ENCODE measurements around the gene FBRSL1.
A peak's percentile ranks its signal among the peaks of the same experiment; 100 is the strongest.

The FBRSL1 gene

DNA sequence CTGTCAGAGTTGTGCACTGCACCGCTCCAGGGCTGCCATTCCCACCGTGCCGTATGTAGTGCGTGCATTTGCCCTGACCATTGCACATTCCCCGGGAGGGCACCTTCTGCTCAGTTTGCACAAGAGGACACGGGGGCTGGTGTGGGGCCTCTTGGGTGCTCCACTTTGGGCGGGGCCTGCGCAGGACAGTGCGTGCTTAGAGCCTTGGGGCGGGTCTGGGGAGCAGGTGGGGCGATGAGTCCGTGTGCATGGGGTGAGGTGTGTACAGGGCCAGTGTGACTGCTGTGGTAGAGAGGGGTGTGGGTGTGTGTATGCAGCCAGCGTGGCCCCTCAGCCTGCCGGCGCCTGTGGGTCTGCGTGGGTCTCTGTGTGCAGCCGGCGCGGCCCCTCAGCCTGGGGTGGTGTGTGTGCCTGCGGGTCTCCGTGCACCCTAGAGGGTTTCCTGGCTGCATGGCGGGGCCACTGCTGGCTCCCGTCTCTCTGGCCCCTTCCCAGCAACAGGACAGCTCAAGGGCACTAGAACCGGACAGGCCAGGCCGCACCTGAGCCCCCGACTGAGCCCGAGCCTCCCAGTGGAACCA, 31.9 kb downstream of the FBRSL1 start:
- Histone ChIP-seq H3K79me2 (ENCODE audit: low read length) (no peaks in the 10 kb centered on the region), H3K4me3 (ENCODE audit: low read length) (no peak overlapping the region), H3K9me2 (replicated peaks; ENCODE audit: insufficient read depth, low read length) (no peaks in the 10 kb centered on the region), H4K20me1 (ENCODE audit: insufficient read depth, low read length) (no peaks in the 10 kb centered on the region), H2AFZ (ENCODE audit: low read length) (no peak overlapping the region), H3K27ac (ENCODE audit: low read length) (no peak overlapping the region), H3K4me2 (ENCODE audit: low read depth, low read length) (no peak overlapping the region), H3K9ac (ENCODE audit: low read length) (no peak overlapping the region), H3F3A (ENCODE audit: insufficient read depth, low read length) (no peaks in the 10 kb centered on the region), H3K9me3 (replicated peaks; ENCODE audit: insufficient read depth, low read length) (no peaks in the 10 kb centered on the region), H3K36me3 (replicated peaks; ENCODE audit: insufficient read depth, low read length) (no peaks in the 10 kb centered on the region), H3K27me3 (replicated peaks; ENCODE audit: insufficient read depth, low read length) (no peaks in the 10 kb centered on the region), H3K4me1 (ENCODE audit: low read length) (no peaks in the 10 kb centered on the region)
- TF ChIP-seq, protein P1, sequence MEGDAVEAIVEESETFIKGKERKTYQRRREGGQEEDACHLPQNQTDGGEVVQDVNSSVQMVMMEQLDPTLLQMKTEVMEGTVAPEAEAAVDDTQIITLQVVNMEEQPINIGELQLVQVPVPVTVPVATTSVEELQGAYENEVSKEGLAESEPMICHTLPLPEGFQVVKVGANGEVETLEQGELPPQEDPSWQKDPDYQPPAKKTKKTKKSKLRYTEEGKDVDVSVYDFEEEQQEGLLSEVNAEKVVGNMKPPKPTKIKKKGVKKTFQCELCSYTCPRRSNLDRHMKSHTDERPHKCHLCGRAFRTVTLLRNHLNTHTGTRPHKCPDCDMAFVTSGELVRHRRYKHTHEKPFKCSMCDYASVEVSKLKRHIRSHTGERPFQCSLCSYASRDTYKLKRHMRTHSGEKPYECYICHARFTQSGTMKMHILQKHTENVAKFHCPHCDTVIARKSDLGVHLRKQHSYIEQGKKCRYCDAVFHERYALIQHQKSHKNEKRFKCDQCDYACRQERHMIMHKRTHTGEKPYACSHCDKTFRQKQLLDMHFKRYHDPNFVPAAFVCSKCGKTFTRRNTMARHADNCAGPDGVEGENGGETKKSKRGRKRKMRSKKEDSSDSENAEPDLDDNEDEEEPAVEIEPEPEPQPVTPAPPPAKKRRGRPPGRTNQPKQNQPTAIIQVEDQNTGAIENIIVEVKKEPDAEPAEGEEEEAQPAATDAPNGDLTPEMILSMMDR (IDR thresholded peaks at IDR 0.05; ENCODE audit: low read length): no peak
- TF ChIP-seq EZH2phosphoT487 (IDR thresholded peaks at IDR 0.05; ENCODE audit: low read length): no peak
- no peak for TF ChIP-seq EZH2 (optimal IDR thresholded peaks at IDR 0.05; ENCODE audit: low read depth, low read length)
- DNase-seq: no peak

DNA sequence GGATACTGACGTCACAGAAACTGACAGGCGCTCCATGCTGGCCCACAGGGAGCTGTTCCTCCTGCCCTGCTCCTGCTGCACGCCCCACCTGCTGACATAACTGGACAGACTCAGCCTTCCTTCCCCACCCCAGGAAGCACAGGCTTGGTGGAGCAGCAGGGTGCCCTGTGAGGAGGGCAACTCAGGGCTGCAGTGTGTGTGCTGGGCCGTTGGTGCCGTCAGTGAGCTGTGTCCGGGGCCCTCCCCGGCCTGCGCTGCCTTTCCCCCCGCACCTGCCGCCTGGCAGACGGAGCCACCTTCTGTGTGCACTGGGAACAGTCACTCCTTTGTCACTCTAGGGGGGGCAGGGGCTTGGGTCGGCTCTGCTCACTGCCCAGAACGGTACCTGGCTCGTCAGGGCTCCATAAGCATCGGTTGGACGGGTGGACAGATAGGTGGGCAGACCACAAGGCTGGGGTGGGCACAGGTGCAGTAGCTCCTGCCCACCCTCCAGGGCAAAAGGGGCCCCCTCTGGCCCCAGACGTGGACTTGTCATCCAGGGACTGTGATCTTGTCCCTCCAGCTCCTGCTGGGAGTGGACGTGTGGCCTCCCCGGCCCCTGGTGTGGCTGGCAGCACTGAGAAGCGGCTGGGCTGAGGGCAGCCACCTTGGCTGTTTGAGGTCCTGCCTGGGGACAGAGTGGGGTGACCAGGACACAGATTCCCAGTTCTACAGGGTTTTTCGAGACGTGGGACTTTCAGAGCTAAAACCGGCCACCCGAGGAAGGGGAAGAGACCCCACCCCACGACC, 32.8 kb downstream of the FBRSL1 start:
- Histone ChIP-seq H3K27me3 (replicated peaks; ENCODE audit: insufficient read depth, low read length) (no peaks in the 10 kb centered on the region), H3F3A (ENCODE audit: insufficient read depth, low read length) (no peaks in the 10 kb centered on the region), H3K79me2 (ENCODE audit: low read length) (no peaks in the 10 kb centered on the region), H3K4me1 (ENCODE audit: low read length) (no peaks in the 10 kb centered on the region), H3K9me3 (replicated peaks; ENCODE audit: insufficient read depth, low read length) (no peaks in the 10 kb centered on the region), H3K4me2 (ENCODE audit: low read depth, low read length) (no peak overlapping the region), H3K9ac (ENCODE audit: low read length) (no peak overlapping the region), H2AFZ (ENCODE audit: low read length) (no peak overlapping the region), H3K9me2 (replicated peaks; ENCODE audit: insufficient read depth, low read length) (no peaks in the 10 kb centered on the region), H3K4me3 (ENCODE audit: low read length) (no peak overlapping the region), H3K27ac (ENCODE audit: low read length) (no peak overlapping the region), H4K20me1 (ENCODE audit: insufficient read depth, low read length) (no peaks in the 10 kb centered on the region), H3K36me3 (replicated peaks; ENCODE audit: insufficient read depth, low read length) (no peaks in the 10 kb centered on the region)
- no peak for DNase-seq
- TF ChIP-seq, protein P1 (IDR thresholded peaks at IDR 0.05; ENCODE audit: low read length): no peak
- no peak for TF ChIP-seq EZH2phosphoT487 (IDR thresholded peaks at IDR 0.05; ENCODE audit: low read length)
- no peak for TF ChIP-seq EZH2 (optimal IDR thresholded peaks at IDR 0.05; ENCODE audit: low read depth, low read length)

DNA sequence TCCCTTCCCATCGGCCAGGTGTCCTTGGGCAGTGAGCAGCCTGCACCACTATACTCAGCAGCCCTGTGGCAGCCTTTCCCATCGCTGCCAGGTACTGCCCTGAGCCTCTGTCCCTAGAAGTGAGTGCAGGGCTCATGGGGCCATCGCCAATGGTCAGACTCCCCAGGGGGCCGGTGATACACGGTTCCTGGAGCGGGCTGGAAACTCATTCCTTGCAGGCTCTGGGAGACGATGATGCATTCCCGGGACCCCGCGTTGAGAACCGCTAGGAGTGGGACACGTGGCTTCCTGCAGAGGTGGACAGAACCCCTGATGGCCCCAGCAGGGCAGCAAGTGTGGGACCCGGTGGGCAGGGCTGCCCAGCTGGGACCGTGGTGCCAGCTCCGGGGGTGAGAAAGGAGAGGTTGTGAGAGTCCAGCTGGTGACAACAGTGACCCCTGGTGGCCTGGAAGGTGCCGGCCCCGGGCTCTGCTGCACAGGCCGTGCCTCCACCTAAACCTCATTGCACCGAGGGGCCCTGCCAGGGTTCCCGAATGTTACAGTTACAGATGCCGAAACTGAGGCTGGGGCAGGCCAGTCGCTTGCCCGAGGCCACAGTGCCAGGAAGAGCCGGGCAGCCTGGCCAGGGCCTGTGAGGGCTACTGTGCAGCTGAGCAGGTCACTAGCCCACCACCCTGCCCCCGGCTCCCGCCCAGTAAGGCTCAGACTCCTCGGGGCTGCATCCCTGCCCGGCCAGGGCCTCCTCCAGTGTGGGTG, 33.8 kb downstream of the FBRSL1 start:
- no peaks in the 10 kb centered on the region for H3K79me2 ChIP-seq (ENCODE audit: low read length)
- H3K4me3 ChIP-seq (ENCODE audit: low read length): no peak overlapping the region
- TF ChIP-seq EZH2 (optimal IDR thresholded peaks at IDR 0.05; ENCODE audit: low read depth, low read length) (no peak), EZH2phosphoT487 (IDR thresholded peaks at IDR 0.05; ENCODE audit: low read length) (no peak)
- TF ChIP-seq, protein P1 (IDR thresholded peaks at IDR 0.05; ENCODE audit: low read length): peak; percentile 50
- no peaks in the 10 kb centered on the region for H4K20me1 ChIP-seq (ENCODE audit: insufficient read depth, low read length)
- H3K36me3 ChIP-seq (replicated peaks; ENCODE audit: insufficient read depth, low read length): no peaks in the 10 kb centered on the region
- no peak overlapping the region for H2AFZ ChIP-seq (ENCODE audit: low read length)
- no peak overlapping the region for H3K4me2 ChIP-seq (ENCODE audit: low read depth, low read length)
- H3K9me3 ChIP-seq (replicated peaks; ENCODE audit: insufficient read depth, low read length): no peaks in the 10 kb centered on the region
- no peak for DNase-seq
- H3K27ac ChIP-seq (ENCODE audit: low read length): no peak overlapping the region
- no peak overlapping the region for H3K9ac ChIP-seq (ENCODE audit: low read length)
- no peaks in the 10 kb centered on the region for H3K27me3 ChIP-seq (replicated peaks; ENCODE audit: insufficient read depth, low read length)
- H3F3A ChIP-seq (ENCODE audit: insufficient read depth, low read length): no peaks in the 10 kb centered on the region
- no peaks in the 10 kb centered on the region for H3K9me2 ChIP-seq (replicated peaks; ENCODE audit: insufficient read depth, low read length)
- no peaks in the 10 kb centered on the region for H3K4me1 ChIP-seq (ENCODE audit: low read length)
